HG02571 (cell line): ENCODE results near the gene IFIT3.
A peak's percentile ranks its signal among the peaks of the same experiment; 100 is the strongest.

ENCODE experiments used
- ATAC-seq: cut with Tn5 transposase; IDR thresholded peaks from one replicate; pipeline ENCODE4 v1.9.1; 2021; ENCODE audit warnings: mild to moderate bottlenecking, moderate library complexity; ENCODE audit not compliant: unreplicated experiment

Gene IFIT3

DNA sequence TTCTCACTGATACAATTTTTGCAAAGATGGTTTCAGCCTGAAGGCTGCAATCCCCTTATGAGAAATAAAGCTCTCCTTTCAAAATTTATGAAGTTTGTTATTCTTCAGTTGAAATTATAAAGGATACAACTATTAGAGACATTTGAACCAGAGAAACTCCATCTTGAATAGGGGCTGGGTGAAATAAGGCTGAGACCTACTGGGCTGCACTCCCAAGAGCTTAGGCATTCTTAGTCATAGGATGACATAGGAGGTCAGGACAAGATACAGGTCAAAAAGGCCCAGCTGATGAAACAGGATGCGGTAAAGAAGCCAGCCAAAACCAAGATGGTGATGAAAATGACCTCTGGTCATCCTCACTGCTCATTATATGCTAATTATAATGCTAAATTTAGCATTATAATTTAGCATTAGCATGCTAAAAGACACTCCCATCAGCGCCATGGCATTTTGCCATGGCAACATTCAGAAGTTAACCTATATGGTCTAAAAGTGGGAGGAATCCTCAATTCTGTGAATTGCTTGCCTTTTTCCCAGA is 27.7 kb downstream of the IFIT3 start:
- no peak for ATAC-seq

DNA sequence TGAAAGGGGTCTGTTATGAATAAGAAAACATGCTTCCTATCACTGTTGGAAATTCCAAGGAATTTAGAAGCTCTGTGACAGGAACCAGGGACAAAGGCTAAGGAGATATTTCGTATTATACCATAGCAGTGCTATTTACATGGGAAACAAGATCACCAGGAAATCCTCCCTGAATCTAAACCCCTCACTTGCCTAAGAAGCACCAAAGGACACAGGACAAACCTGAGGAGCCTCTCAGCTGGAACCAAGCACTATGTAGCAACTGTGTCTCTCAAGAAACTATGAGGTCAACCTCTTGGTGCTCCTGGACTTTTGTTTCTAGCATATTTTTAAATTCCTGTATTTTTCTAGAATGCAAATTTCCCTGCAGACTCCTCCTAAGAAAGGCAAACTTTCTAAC is 29.3 kb downstream of the IFIT3 start:
- no peak for ATAC-seq

GRCh38 chr10:89357975-89358374 is 30.2 kb downstream of the IFIT3 start:
- no peak for ATAC-seq

GRCh38 chr10:89360157-89360556 is 32.4 kb downstream of the IFIT3 start:
- ATAC-seq, result no peak

GRCh38 chr10:89362929-89363328 is 35.1 kb downstream of the IFIT3 start:
- ATAC-seq, result no peak

DNA sequence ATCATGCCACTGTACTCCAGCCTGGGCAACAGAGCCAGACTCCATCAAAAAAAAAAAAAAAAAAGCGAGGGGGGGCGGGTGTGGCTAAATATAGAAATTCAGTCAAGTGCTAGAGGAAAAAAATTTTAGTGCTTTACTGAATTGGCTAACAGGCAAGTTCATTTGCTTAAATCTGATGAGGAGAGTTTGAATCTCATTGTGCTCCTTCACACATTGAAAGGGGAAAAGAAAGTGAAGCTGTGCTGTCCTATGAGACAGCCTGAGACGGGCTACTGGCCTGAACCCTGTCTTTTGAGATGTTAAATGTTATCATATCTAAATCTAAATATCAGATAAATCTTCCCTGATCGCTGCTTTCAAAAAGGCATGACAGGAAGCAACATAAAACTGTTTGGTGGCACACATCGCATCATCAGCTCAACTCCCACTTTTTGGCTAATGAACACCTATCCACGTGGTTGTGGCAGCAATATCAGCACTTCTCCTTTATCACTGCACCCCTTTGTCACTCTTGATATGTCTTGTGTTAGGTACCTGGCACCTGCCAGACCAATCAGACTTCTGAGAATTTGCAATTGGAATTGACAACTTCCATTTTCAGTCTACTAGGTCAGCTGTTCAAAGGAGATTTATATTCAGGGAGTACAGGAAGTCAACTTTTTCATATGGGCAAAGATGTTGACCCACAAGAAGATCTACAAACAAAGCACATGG is 36.1 kb downstream of the IFIT3 start:
- no peak for ATAC-seq

DNA sequence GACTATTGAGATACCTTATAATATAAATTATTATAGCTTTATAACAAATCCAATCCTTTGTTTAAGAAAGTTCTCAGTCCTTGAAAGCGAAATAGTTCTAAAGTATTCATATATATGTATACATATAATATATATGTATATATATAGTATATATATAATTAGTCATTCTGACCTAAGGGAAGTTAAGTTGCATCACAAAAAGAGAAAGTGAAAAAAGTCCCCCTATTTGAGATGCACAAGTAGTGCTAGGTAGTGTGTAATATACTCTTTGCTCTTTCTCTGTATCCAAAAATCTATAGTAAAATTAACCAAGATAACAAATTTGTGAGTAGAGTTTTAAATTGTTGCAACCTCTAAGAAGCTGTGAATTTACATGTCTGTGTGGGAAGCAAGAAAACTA is 36.7 kb downstream of the IFIT3 start:
- ATAC-seq, result no peak

DNA sequence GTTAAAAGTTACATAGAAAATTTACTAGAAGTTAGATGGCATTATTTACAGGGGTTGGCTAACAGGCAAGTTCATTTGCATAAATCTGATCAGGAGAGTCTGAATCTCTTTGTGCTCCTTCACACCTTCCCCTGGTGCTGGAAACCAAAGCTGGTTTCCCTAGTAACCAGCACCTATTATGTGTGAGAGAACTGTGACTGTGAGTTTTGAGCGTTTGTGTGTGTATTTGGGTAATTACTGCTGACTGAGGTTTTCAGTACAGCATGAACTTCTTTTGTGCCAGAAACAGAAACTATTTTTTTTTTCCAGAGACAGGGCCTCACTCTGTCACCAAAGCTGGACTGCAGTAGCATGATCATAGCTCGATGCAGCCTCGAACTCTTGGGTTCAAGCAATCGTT is 39.7 kb downstream of the IFIT3 start:
- ATAC-seq, result peak; percentile 59

DNA sequence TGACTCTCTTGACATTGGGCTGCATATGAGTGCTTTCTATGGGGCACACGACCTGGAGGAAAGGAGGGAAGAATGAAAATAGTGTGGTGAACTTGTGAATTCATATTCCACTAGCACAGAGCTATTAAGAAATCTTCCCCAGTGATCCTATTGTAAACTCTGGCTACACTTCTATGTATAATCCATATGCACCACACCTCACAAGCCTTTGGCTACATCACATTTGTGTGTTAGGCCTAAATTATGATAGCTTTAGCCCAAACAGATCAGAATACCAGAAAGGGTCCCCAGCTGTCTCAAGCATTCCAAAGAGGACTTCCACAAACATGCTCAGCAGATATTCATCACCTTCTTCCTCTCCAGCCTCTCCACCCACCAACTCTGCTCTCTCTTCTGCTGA is 40.3 kb downstream of the IFIT3 start:
- no peak for ATAC-seq

- ATAC-seq, result no peak
These were observed 41.6 kb downstream of the IFIT3 start for GRCh38 chr10:89369156-89370105.

GRCh38 chr10:89371079-89371478 is 43.3 kb downstream of the IFIT3 start:
- ATAC-seq, result no peak

DNA sequence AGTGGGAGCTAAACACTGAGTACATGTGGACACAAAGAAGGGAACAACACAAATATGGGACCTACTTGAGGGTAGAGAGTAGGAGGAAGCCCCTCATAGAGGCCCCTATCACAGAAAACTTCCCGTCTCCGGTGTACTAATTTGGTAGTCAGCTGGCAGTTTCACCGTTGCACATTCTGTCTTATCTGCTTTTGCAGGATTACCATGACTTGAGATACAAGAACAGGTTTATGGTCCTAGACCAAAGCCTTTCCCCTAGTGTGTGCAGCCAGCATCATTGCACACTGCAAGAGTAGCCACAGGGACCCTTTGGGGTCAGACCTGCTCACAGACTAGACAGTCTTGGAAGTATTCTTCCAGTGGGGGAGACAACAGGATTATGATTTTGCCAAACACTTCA is 44.2 kb downstream of the IFIT3 start:
- no peak for ATAC-seq

- no peak for ATAC-seq
These were observed 46.3 kb downstream of the IFIT3 start for GRCh38 chr10:89373916-89374711.

- ATAC-seq, result no peak
These were observed 46.9 kb downstream of the IFIT3 start for GRCh38 chr10:89374713-89375141.

DNA sequence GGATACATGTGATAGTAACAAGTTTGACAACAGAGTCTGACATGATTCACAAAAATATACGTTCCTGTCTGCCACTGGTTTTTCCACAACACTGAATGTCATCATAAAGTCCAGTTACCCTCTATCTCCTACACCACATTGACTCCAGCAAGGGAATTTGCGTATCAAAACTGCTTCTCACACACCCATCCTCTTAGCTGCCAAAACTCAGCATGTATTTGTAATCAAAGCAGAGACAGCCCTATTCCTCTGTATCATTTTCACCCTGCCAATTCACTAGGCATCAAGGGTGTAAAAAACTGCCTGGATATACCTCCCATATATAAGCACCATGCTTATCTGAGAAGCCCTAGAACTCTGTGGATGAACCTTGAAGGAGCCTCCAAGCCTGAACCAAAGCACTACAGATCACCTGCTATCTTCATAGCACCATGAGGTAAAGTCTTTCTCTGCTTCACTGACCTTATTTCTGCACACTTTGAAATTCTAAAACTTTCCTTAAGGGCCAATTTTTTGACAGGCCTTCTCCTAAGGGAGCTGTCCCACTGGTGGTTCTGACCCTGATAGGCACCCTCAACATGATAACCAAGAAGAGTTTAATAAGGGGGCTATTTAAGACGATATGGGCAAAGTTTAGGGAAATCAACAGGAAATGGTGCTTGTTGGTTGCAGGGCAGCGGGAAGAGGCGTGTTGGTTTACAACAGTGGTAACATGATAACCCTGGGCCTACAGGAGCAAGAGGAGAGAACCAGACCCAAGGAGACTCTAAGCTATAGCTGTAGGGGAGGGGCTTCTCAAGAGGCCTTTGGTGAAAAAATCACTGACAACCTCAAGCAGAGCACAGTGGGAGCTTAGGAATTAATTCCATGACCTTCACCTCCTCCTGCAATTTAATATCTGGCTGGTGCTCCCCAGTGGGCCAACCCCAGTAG is 50.2 kb downstream of the IFIT3 start, which contains the start of gene IFIT1B:
Gene IFIT1B (plus strand): TSS at position 352 of the 933 bp plus-strand sequence. CDS start 80 bp downstream, at position 432.
- ATAC-seq, result no peak

DNA sequence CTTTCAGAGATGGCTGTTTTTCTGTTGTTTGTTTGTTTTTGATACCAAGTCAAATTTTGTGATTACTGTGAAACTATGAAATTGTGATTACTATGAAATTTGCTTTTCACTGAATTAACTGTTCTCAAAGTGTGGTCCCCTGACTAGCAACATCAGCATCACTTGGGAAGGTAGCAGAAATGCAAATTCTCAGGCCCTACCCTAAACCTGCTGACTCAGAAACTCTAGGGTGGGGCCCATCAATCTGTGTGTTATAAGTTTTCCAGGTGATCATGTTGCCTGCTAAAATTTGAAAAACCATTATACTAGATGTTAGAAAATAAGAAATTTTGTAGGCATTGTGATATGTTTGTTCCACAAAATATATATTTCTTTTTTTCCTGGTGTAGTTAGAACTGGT is 51.3 kb downstream of the IFIT3 start:
- no peak for ATAC-seq

GRCh38 chr10:89382757-89383156 is 55.0 kb downstream of the IFIT3 start:
- no peak for ATAC-seq

- ATAC-seq, result no peak
These were observed 56.9 kb downstream of the IFIT3 start for GRCh38 chr10:89384474-89385340.

DNA sequence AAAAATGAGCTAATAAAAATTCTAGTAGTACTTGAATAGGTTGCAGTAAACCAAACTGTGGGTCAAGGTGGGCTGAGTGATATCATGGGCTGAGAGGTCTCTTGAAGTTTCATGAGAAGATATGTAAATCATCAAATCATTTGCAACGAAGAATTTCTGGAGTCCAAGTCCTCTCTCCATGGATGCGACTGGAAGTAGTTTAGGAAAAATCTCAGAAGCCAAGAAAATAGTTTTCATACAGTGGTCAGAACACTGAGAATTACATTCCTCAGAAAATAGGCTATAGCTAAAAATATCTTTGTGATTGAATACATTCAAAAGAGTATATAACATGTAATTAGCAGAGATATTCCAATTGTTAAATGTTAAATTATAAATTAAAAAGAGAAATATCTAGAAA is 61.0 kb downstream of the IFIT3 start:
- no peak for ATAC-seq
